Epithelial cell of proximal tubule (primary cell): ENCODE results near the gene AZGP1. TPM values are rescaled to one million over a fixed set of nuclear protein-coding genes. Genes with fewer than 3 reads are reported as not detected.

Source experiments
- DNase-seq: peaks from one replicate; pipeline ENCODE4 v3.0.0-alpha.2; 2011; ENCODE audit warnings: low read depth
- H3K4me3 ChIP-seq: 2 replicates; pipeline ENCODE4 v1.5.1; 2011; ENCODE audit warnings: low read depth, mild to moderate bottlenecking, low read length
- total RNA-seq: library from RNA; depleted of rRNA; stranded (reverse); fragments of >200 nt; gene quantifications from 2 replicates; pipeline ENCODE4 v1.2.3, GENCODE V29; 2015
- TF ChIP-seq, protein P1 (sequence below): conservative IDR thresholded peaks from 2 replicates; pipeline ENCODE4 v1.5.1; 2012; ENCODE audit warnings: low read depth, mild to moderate bottlenecking, low read length

Gene AZGP1
- total RNA-seq, 1 donor from 2014 or later, result not detected

DNA sequence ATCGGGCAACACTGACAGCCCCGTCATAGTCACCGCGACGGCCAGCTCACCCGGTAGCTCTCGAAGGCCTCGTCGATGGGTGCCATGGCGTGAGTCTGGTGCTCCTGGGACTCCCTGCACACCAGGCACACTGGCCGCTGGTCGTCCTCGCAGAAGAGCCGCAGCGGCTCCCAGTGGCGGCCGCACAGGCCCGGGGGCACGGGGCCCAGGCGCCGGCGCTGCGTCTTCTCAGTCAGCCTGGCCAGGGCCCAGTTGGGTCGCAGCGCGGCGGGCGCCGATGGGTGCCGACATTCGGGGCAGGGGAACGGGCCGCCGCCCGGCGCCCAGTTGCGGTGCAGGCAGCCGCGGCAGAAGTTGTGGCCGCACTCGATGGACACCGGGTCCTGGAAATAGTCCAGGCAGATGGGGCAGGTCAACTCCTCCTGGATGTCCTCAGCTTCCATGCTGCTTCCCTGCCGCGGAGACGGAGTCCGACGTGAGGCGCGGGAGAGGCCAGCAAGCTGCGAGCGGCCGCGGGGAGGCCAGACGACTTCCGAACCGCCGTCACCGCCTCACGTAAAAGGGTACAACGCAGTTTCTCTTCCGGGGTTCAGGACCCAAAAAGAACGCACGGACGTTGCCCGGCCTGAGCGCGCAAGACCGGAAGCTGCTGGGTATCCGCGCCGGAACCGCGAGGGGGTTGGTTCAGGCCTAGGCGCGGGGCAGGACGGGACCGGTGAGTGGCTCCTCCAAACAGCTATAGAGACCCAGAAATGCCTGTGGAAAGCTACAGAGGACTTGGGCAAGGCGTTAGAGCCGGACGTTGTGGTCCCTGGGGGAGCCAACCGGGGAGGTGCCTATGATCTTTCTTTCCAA lies 56.6 kb downstream of the AZGP1 start, which contains the start of gene TRIM4:
TRIM4 (minus strand) TSS at position 572 of the 855 bp plus-strand sequence; CDS start at position 443, 129 bp downstream.
- TF ChIP-seq, protein P1, sequence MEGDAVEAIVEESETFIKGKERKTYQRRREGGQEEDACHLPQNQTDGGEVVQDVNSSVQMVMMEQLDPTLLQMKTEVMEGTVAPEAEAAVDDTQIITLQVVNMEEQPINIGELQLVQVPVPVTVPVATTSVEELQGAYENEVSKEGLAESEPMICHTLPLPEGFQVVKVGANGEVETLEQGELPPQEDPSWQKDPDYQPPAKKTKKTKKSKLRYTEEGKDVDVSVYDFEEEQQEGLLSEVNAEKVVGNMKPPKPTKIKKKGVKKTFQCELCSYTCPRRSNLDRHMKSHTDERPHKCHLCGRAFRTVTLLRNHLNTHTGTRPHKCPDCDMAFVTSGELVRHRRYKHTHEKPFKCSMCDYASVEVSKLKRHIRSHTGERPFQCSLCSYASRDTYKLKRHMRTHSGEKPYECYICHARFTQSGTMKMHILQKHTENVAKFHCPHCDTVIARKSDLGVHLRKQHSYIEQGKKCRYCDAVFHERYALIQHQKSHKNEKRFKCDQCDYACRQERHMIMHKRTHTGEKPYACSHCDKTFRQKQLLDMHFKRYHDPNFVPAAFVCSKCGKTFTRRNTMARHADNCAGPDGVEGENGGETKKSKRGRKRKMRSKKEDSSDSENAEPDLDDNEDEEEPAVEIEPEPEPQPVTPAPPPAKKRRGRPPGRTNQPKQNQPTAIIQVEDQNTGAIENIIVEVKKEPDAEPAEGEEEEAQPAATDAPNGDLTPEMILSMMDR, result peak; percentile 29
- H3K4me3 ChIP-seq, result peak within 1 kb of the TSS; percentile 71
- peak; percentile 50 for DNase-seq

Other genes starting within 250 kb of the AZGP1 start
- gene CYP3A7, start 240.8 kb downstream of the AZGP1 start, total RNA-seq, result 0.12 TPM in 1 of 2 replicates, not detected in the other
- gene CYP3A4, start 191.8 kb downstream of the AZGP1 start, total RNA-seq, result not detected in 2 replicates
- not detected in 2 replicates for gene CYP3A43, start 148.0 kb downstream of the AZGP1 start, total RNA-seq
- gene OR2AE1, start 99.0 kb downstream of the AZGP1 start, total RNA-seq, result not detected in 2 replicates
- 8.4 and 18.7 TPM in 2 replicates for gene TRIM4, start 56.5 kb downstream of the AZGP1 start, total RNA-seq
- not detected in 2 replicates for gene GJC3, start 46.4 kb downstream of the AZGP1 start, total RNA-seq
- gene ZKSCAN1, start 39.6 kb upstream of the AZGP1 start, total RNA-seq, result 7.6 and 10.6 TPM in 2 replicates
- gene ZSCAN21, start 73.7 kb upstream of the AZGP1 start, total RNA-seq, result 2.4 and 10.7 TPM in 2 replicates
- gene ZNF3, start 105.7 kb upstream of the AZGP1 start, total RNA-seq, result 16.6 and 20.3 TPM in 2 replicates
- gene COPS6, start 112.9 kb upstream of the AZGP1 start, total RNA-seq, result 39.9 and 73.2 TPM in 2 replicates
- gene MCM7, start 125.4 kb upstream of the AZGP1 start, total RNA-seq, result 188 and 355 TPM in 2 replicates
- gene AP4M1, start 125.6 kb upstream of the AZGP1 start, total RNA-seq, result 11.5 and 25.2 TPM in 2 replicates
- gene TAF6, start 143.3 kb upstream of the AZGP1 start, total RNA-seq, result 62.8 and 73.6 TPM in 2 replicates
- 8.8 and 10.1 TPM in 2 replicates for gene CNPY4, start 143.6 kb upstream of the AZGP1 start, total RNA-seq
- 2.6 and 3.7 TPM in 2 replicates for gene MBLAC1, start 150.9 kb upstream of the AZGP1 start, total RNA-seq
- 201 and 232 TPM in 2 replicates for gene LAMTOR4, start 172.9 kb upstream of the AZGP1 start, total RNA-seq
- gene TRAPPC14, start 182.7 kb upstream of the AZGP1 start, total RNA-seq, result 9.4 and 14.9 TPM in 2 replicates
- 0.58 and 6.7 TPM in 2 replicates for gene GAL3ST4, start 192.6 kb upstream of the AZGP1 start, total RNA-seq
- 4.1 and 11.0 TPM in 2 replicates for gene GPC2, start 201.3 kb upstream of the AZGP1 start, total RNA-seq
- gene STAG3, start 201.9 kb upstream of the AZGP1 start, total RNA-seq, result 0.22 and 0.69 TPM in 2 replicates
- gene PVRIG, start 243.9 kb upstream of the AZGP1 start, total RNA-seq, result not detected in 2 replicates